Measurements from ENCODE around the gene IYD. TPM values are rescaled to one million over a fixed set of nuclear protein-coding genes. Genes with fewer than 3 reads are reported as not detected.

The IYD gene
- total and polyA plus RNA-seq, 9 of the 15 experiments (the other 6 are each of a cell fraction or from before 2014, with no cell fraction given) = not detected

GRCh38 chr6:150327117-150327774 is 41.6 kb upstream of the IYD start (continued):
- no peak for TF ChIP-seq RUNX1 (IDR thresholded peaks at IDR 0.05; ENCODE audit: low read depth)
- TF ChIP-seq ZNF583 (CRISPR knock-in tag; IDR thresholded peaks at IDR 0.05) = 0 out of 2 replicates have a peak, but pooled peaks have one; percentile 12
- TF ChIP-seq RCOR1 (IDR thresholded peaks at IDR 0.05; ENCODE audit: borderline replicate concordance in 1 of 2, low read depth in 2 of 2, low read length in 2 of 2) = peak in 1 of 2 experiments; percentile 31; a peak in 1 of 4 replicates
- no peak for TF ChIP-seq FIP1L1 (IDR thresholded peaks at IDR 0.05; ENCODE audit: low read depth, low read length, poor library complexity, severe bottlenecking)
- TF ChIP-seq SRSF7 (optimal IDR thresholded peaks at IDR 0.05; ENCODE audit: low read depth, low read length) = no peak
- no peak for TF ChIP-seq GABPB1 (CRISPR knock-in tag; IDR thresholded peaks at IDR 0.05)
- TF ChIP-seq GATAD2B (IDR thresholded peaks at IDR 0.05; ENCODE audit: borderline replicate concordance) = no peak
- peak; percentile 54; the same call in 1 of the 2 replicates for TF ChIP-seq ZNF592 (IDR thresholded peaks at IDR 0.05)
- TF ChIP-seq SOX6 (IDR thresholded peaks at IDR 0.05) = 0 out of 2 replicates have a peak, but pooled peaks have one; percentile 27
- TF ChIP-seq, protein P1, sequence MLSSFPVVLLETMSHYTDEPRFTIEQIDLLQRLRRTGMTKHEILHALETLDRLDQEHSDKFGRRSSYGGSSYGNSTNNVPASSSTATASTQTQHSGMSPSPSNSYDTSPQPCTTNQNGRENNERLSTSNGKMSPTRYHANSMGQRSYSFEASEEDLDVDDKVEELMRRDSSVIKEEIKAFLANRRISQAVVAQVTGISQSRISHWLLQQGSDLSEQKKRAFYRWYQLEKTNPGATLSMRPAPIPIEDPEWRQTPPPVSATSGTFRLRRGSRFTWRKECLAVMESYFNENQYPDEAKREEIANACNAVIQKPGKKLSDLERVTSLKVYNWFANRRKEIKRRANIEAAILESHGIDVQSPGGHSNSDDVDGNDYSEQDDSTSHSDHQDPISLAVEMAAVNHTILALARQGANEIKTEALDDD (IDR thresholded peaks at IDR 0.05) = peak; percentile 80; the same call in 1 of the 2 replicates
- TF ChIP-seq FOSL1 (tag; conservative IDR thresholded peaks at IDR 0.05) = peak; percentile 76
- TF ChIP-seq ZFX (CRISPR knock-in tag; IDR thresholded peaks at IDR 0.05) = peak; percentile 51
- no peak for TF ChIP-seq ZNF431 (CRISPR knock-in tag; IDR thresholded peaks at IDR 0.05)
- no peak for TF ChIP-seq POLR2H (tag; IDR thresholded peaks at IDR 0.05; ENCODE audit: low read depth)
- TF ChIP-seq TBP (optimal IDR thresholded peaks at IDR 0.05; ENCODE audit: low read depth, low read length) = peak; percentile 18
- TF ChIP-seq ZNF584 (CRISPR knock-in tag; IDR thresholded peaks at IDR 0.05; ENCODE audit: low read depth) = peak; percentile 75; the same call in 1 of the 2 replicates
- 0 out of 2 replicates have a peak, but pooled peaks have one; percentile 29 for TF ChIP-seq ZNF644 (tag; IDR thresholded peaks at IDR 0.05; ENCODE audit: low read depth)
- TF ChIP-seq, protein P2, sequence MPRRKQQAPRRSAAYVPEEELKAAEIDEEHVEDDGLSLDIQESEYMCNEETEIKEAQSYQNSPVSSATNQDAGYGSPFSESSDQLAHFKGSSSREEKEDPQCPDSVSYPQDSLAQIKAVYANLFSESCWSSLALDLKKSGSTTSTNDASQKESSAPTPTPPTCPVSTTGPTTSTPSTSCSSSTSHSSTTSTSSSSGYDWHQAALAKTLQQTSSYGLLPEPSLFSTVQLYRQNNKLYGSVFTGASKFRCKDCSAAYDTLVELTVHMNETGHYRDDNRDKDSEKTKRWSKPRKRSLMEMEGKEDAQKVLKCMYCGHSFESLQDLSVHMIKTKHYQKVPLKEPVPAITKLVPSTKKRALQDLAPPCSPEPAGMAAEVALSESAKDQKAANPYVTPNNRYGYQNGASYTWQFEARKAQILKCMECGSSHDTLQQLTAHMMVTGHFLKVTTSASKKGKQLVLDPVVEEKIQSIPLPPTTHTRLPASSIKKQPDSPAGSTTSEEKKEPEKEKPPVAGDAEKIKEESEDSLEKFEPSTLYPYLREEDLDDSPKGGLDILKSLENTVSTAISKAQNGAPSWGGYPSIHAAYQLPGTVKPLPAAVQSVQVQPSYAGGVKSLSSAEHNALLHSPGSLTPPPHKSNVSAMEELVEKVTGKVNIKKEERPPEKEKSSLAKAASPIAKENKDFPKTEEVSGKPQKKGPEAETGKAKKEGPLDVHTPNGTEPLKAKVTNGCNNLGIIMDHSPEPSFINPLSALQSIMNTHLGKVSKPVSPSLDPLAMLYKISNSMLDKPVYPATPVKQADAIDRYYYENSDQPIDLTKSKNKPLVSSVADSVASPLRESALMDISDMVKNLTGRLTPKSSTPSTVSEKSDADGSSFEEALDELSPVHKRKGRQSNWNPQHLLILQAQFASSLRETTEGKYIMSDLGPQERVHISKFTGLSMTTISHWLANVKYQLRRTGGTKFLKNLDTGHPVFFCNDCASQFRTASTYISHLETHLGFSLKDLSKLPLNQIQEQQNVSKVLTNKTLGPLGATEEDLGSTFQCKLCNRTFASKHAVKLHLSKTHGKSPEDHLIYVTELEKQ (CRISPR knock-in tag; IDR thresholded peaks at IDR 0.05) = no peak
- TF ChIP-seq TEAD4 (IDR thresholded peaks at IDR 0.05; ENCODE audit: low read length) = peak; percentile 26; the same call in 1 of the 2 replicates
- TF ChIP-seq TEAD4 (CRISPR knock-in tag; IDR thresholded peaks at IDR 0.05; ENCODE audit: borderline replicate concordance) = no peak

Measured in K562 (cell line).